HepG2 (cell line): ENCODE measurements around the gene PYCR2. TPM values are rescaled to one million over a fixed set of nuclear protein-coding genes. Genes with fewer than 3 reads are reported as not detected.

Source experiments
- ATAC-seq: fragments of 200-7000 bp; cut with Tn5 transposase; 3 replicates; pipeline ENCODE4 v1.9.1; 2020; ENCODE audit warnings: mild to moderate bottlenecking, moderate library complexity
- BruUV-seq: library from RNA; stranded (reverse); fragments of 400-500 nt; replicated peaks from 2 replicates; lab custom pipeline; 2021; lab: Mats Ljungman, UMichigan
- CTCF ChIA-PET: fragments of 300-600 bp; formaldehyde crosslinking; extraction: SDS; loops from one replicate; lab custom pipeline; 2021; ENCODE audit warnings: low total read pairs, inconsistent platforms, low intra/inter-chr PET ratio; lab: Yijun Ruan, JAX
- POLR2A ChIA-PET: fragments of 350-600 bp; sonication (Branson Sonifier 250); formaldehyde crosslinking; loops from one replicate; lab custom pipeline; 2020; ENCODE audit warnings: antibody characterized with exemption, inconsistent platforms; lab: Yijun Ruan, JAX
- DNase-seq: peaks from one replicate; pipeline ENCODE4 v3.0.0-alpha.2; 2015; ENCODE audit warnings: low spot score
- FAIRE-seq: peaks from 3 replicates; lab custom pipeline; 2011; peaks lifted over from hg19 to GRCh38; lab: Jason Lieb, UNC
- H2AFZ ChIP-seq: one replicate; pipeline ENCODE4 v1.6.1; 2011; ENCODE audit warnings: low read length, inconsistent platforms
- H3K27ac ChIP-seq: fragments of 300-600 bp; 3 replicates; pipeline ENCODE4 v1.8.0; 2011; ENCODE audit warnings: mixed run types, mild to moderate bottlenecking, mixed read lengths, low read length, inconsistent platforms; ENCODE audit not compliant: insufficient read depth; ENCODE audit errors: extremely low read length
- H3K27me3 ChIP-seq, 2 experiments: fragments of 200-600 bp in 1 of 2; 2 replicates in 1 of 2; 3 replicates in 1 of 2; pipeline versions ENCODE4 v1.6.0 to v1.8.0; 2011; ENCODE audit warnings: low read length in 2 of 2, mild to moderate bottlenecking in 2 of 2, moderate library complexity in 2 of 2, inconsistent platforms in 1 of 2; ENCODE audit not compliant: insufficient read depth in 2 of 2, control insufficient read depth in 1 of 2
- H3K36me3 ChIP-seq, 2 experiments: fragments of 200-600 bp in 1 of 2; replicated peaks in 1 of 2; 2 replicates in 1 of 2; 3 replicates in 1 of 2; pipeline versions ENCODE4 v1.5.1 to v1.8.0; 2011; ENCODE audit warnings: low read length in 2 of 2, inconsistent platforms in 1 of 2; ENCODE audit not compliant: insufficient read depth in 2 of 2, control insufficient read depth in 1 of 2
- H3K4me1 ChIP-seq: 2 replicates; pipeline ENCODE4 v1.5.1; 2012; ENCODE audit warnings: low read length, inconsistent platforms; ENCODE audit not compliant: insufficient read depth
- H3K4me2 ChIP-seq: 2 replicates; pipeline ENCODE4 v1.6.0; 2011; ENCODE audit warnings: low read depth, low read length, inconsistent platforms
- H3K4me3 ChIP-seq, 3 experiments: fragments of 200-600 bp in 1 of 3; sonication (generic), shearing (Covaris generic) in 1 of 3; replicated peaks in 1 of 3; 2 replicates each; pipeline ENCODE4 v1.5.1; 2011 to 2016; ENCODE audit warnings: low read length in 3 of 3, inconsistent platforms in 2 of 3, low read depth in 2 of 3, mild to moderate bottlenecking in 2 of 3, control low read depth in 1 of 3, mixed read lengths in 1 of 3; ENCODE audit not compliant: insufficient read depth in 1 of 3
- H3K79me2 ChIP-seq: one replicate; pipeline ENCODE4 v1.6.1; 2011; ENCODE audit warnings: low read length, inconsistent platforms; ENCODE audit not compliant: insufficient read depth
- H3K9ac ChIP-seq: 2 replicates; pipeline ENCODE4 v1.6.0; 2011; ENCODE audit warnings: mild to moderate bottlenecking, low read depth, low read length, inconsistent platforms; ENCODE audit not compliant: insufficient read depth
- H3K9me3 ChIP-seq: 2 replicates; pipeline ENCODE4 v1.5.1; 2012; ENCODE audit warnings: mild to moderate bottlenecking, low read length
- H4K20me1 ChIP-seq: 2 replicates; pipeline ENCODE4 v1.6.0; 2011; ENCODE audit warnings: inconsistent platforms, mild to moderate bottlenecking, low read length, moderate library complexity; ENCODE audit not compliant: insufficient read depth
- AKAP8 ChIP-seq: sonication (generic); formaldehyde crosslinking; IDR thresholded peaks from 2 replicates; pipeline ENCODE4 v1.5.1; 2020; ENCODE audit warnings: mild to moderate bottlenecking, missing genetic modification reagents
- CEBPG ChIP-seq: IDR thresholded peaks from 2 replicates; pipeline ENCODE4 v1.6.1; 2016
- GFI1 ChIP-seq: sonication (generic); formaldehyde crosslinking; IDR thresholded peaks from 2 replicates; pipeline ENCODE4 v1.5.0; 2020; ENCODE audit warnings: missing genetic modification reagents, mild to moderate bottlenecking, borderline replicate concordance
- GLI4 ChIP-seq: sonication (generic); formaldehyde crosslinking; IDR thresholded peaks from 2 replicates; pipeline ENCODE4 v1.5.1; 2020; ENCODE audit warnings: missing genetic modification reagents, mild to moderate bottlenecking, moderate library complexity, borderline replicate concordance
- MTA3 ChIP-seq: sonication (generic); formaldehyde crosslinking; IDR thresholded peaks from 2 replicates; pipeline ENCODE4 v1.4.0; 2020; ENCODE audit warnings: missing genetic modification reagents
- NR0B2 ChIP-seq: sonication (generic); formaldehyde crosslinking; IDR thresholded peaks from 2 replicates; pipeline ENCODE4 v1.4.0; 2020; ENCODE audit warnings: mild to moderate bottlenecking, missing genetic modification reagents
- NR1H2 ChIP-seq: sonication (generic); formaldehyde crosslinking; IDR thresholded peaks from 2 replicates; pipeline ENCODE4 v1.8.1; 2022; ENCODE audit warnings: low read depth, missing genetic modification reagents, borderline replicate concordance
- PAF1 ChIP-seq: IDR thresholded peaks from 2 replicates; pipeline ENCODE4 v1.6.1; 2016; ENCODE audit warnings: missing genetic modification reagents, missing compliant biosample characterization
- REL ChIP-seq: sonication (generic); formaldehyde crosslinking; conservative IDR thresholded peaks from 2 replicates; pipeline ENCODE4 v1.8.0; 2022; ENCODE audit warnings: mild to moderate bottlenecking, missing genetic modification reagents, moderate library complexity
- TFDP1 ChIP-seq: IDR thresholded peaks from 2 replicates; pipeline ENCODE4 v1.6.1; 2016; ENCODE audit warnings: missing compliant biosample characterization, missing genetic modification reagents, borderline replicate concordance
- TFE3 ChIP-seq: IDR thresholded peaks from 2 replicates; pipeline ENCODE4 v1.6.1; 2016
- ZNF343 ChIP-seq: sonication (generic); formaldehyde crosslinking; IDR thresholded peaks from 2 replicates; pipeline ENCODE4 v1.4.0; 2020; ENCODE audit warnings: mild to moderate bottlenecking, missing genetic modification reagents
- ZNF431 ChIP-seq: sonication (generic); formaldehyde crosslinking; IDR thresholded peaks from 2 replicates; pipeline ENCODE4 v1.9.0; 2022; ENCODE audit warnings: missing genetic modification reagents, low read depth, mild to moderate bottlenecking, borderline replicate concordance
- ZNF773 ChIP-seq: sonication (generic); formaldehyde crosslinking; IDR thresholded peaks from 2 replicates; pipeline ENCODE4 v1.4.0; 2020; ENCODE audit warnings: missing genetic modification reagents, borderline replicate concordance
- ZNF800 ChIP-seq: sonication (generic); formaldehyde crosslinking; IDR thresholded peaks from 2 replicates; pipeline ENCODE4 v1.4.0; 2020; ENCODE audit warnings: missing genetic modification reagents
- WGBS: methylation state at CpG from one replicate; pipeline ENCODE4 v1.1.6; 2017; ENCODE audit warnings: low lambda C conversion rate; 5-methylcytosine and 5-hydroxymethylcytosine counted together
- in situ Hi-C: cut with HindIII; loops from 2 replicates; pipeline ENCODE4 v1.10.0; 2017; ENCODE audit warnings: low pct_unique_long_range_greater_than_20kb; ENCODE audit not compliant: extremely low pct_ligation_motif_present
- intact Hi-C: fragments of 100-400 bp; cut with micrococcal nuclease; formaldehyde crosslinking; loops from one replicate; pipeline ENCODE4 v1.10.0; 2022; ENCODE audit not compliant: unreplicated experiment
- polyA plus RNA-seq, 8 experiments: library from polyadenylated mRNA; depleted of rRNA in 3 of 8; stranded (reverse) in 7 of 8; unstranded in 1 of 8; fragments of >200 nt; fragmentation: Illumina TruSeq in 4 of 8; extraction: Trizol in 4 of 8; gene quantifications; 2 replicates each; pipeline versions ENCODE4 v1.2.1 to v1.2.3, GENCODE V29; 2011 to 2016; ENCODE audit warnings: low read depth in 4 of 8, missing spikeins in 1 of 8, mixed read lengths in 1 of 8; ENCODE audit not compliant: insufficient read depth in 1 of 8
- total RNA-seq, 5 experiments: library from RNA; depleted of rRNA; stranded (reverse); fragments of >200 nt; fragmentation: Illumina TruSeq; extraction: Trizol; gene quantifications; 2 replicates each; pipeline ENCODE4 v1.2.3, GENCODE V29; 2016; ENCODE audit warnings: low read depth in 1 of 5

Gene PYCR2
- total and polyA plus RNA-seq, 2 of the 13 experiments (the other 11 are each of a cell fraction or from before 2014, with no cell fraction given), result 47.2 to 47.8 TPM

- Histone ChIP-seq H4K20me1 (no peaks in the 10 kb centered on the region), H3K27me3 (no peaks in the 10 kb centered on the region), H3K36me3 (no peaks in the 10 kb centered on the region), H3K4me1 (peaks cover 21% of the 10 kb centered on the region), H3K9me3 (no peaks in the 10 kb centered on the region), H2AFZ (no peak overlapping the region), H3K4me2 (no peak overlapping the region), H3K27ac (no peak overlapping the region), H3K4me3 (no peak overlapping the region), H3K9ac (no peak overlapping the region), H3K79me2 (no peaks in the 10 kb centered on the region)
- intact Hi-C loops, result no loop called here
- no peak for TF ChIP-seq REL (CRISPR knock-in tag)
- no peak for TF ChIP-seq GLI4 (CRISPR knock-in tag)
- TF ChIP-seq PAF1 (CRISPR knock-in tag), result no peak
- no peak for TF ChIP-seq ZNF431 (CRISPR knock-in tag)
- BruUV-seq, result no TSS peak
- in situ Hi-C loops, result loop anchor here (25.0 kb wide), 1 partner anchor 642 kb away; no protein-coding TSS in a partner anchor
- 7% methylated on average over 1 of the region's 1 CpG for WGBS
- DNase-seq (no peak), FAIRE-seq (no peak), ATAC-seq (no peak)
- ChIA-PET CTCF (no interaction called here), POLR2A (no interaction called here)
Measured at GRCh38 chr1:225954753-225955152, 30.7 kb upstream of the PYCR2 start.

GRCh38 chr1:225953315-225953714, 29.3 kb upstream of the PYCR2 start:
- H3K4me1 ChIP-seq, result peaks cover 24% of the 10 kb centered on the region
- H3K79me2 ChIP-seq, result no peaks in the 10 kb centered on the region
- H3K4me2 ChIP-seq, result no peak overlapping the region
- BruUV-seq, result no TSS peak
- no peak overlapping the region for H2AFZ ChIP-seq
- no peak overlapping the region for H3K4me3 ChIP-seq
- no peaks in the 10 kb centered on the region for H4K20me1 ChIP-seq
- WGBS, result 39% methylated on average over 4 of the region's 4 CpGs
- POLR2A ChIA-PET, result no interaction called here
- H3K9me3 ChIP-seq, result no peaks in the 10 kb centered on the region
- CTCF ChIA-PET, result no interaction called here
- intact Hi-C loops (no loop called here), in situ Hi-C loops (loop anchor here (25.0 kb wide), 1 partner anchor 641 kb away; no protein-coding TSS in a partner anchor)
- H3K9ac ChIP-seq, result no peak overlapping the region
- H3K36me3 ChIP-seq, result no peaks in the 10 kb centered on the region
- ATAC-seq (no peak), DNase-seq (no peak), FAIRE-seq (no peak)
- H3K27me3 ChIP-seq, result peaks cover 4 to 11% of the 10 kb centered on the region in 2 experiments; a peak in 4 of 5 replicates
- H3K27ac ChIP-seq, result no peak overlapping the region
- no peak for TF ChIP-seq GFI1 (CRISPR knock-in tag)
- no peak for TF ChIP-seq NR0B2 (CRISPR knock-in tag)
- no peak for TF ChIP-seq CEBPG (CRISPR knock-in tag)
- TF ChIP-seq TFDP1 (CRISPR knock-in tag), result no peak
- no peak for TF ChIP-seq MTA3
- no peak for TF ChIP-seq TFE3 (CRISPR knock-in tag)
- no peak for TF ChIP-seq ZNF800
- no peak for TF ChIP-seq ZNF343 (CRISPR knock-in tag)
- TF ChIP-seq ZNF773 (CRISPR knock-in tag), result no peak
- no peak for TF ChIP-seq AKAP8 (CRISPR knock-in tag)
- TF ChIP-seq NR1H2 (CRISPR knock-in tag), result no peak
